GM19025 (cell line): ENCODE measurements around the gene ACOT6.
"Not testable (repeated sequence)": the region's sequence is repeated elsewhere in the genome, so short reads cannot be mapped to it uniquely, and the experiment has no call there.

Source experiments
- ATAC-seq: cut with Tn5 transposase; IDR thresholded peaks from one replicate; pipeline ENCODE4 v1.9.1; 2021; ENCODE audit warnings: mild to moderate bottlenecking, low read depth, moderate library complexity; ENCODE audit not compliant: unreplicated experiment

The ACOT6 gene

DNA sequence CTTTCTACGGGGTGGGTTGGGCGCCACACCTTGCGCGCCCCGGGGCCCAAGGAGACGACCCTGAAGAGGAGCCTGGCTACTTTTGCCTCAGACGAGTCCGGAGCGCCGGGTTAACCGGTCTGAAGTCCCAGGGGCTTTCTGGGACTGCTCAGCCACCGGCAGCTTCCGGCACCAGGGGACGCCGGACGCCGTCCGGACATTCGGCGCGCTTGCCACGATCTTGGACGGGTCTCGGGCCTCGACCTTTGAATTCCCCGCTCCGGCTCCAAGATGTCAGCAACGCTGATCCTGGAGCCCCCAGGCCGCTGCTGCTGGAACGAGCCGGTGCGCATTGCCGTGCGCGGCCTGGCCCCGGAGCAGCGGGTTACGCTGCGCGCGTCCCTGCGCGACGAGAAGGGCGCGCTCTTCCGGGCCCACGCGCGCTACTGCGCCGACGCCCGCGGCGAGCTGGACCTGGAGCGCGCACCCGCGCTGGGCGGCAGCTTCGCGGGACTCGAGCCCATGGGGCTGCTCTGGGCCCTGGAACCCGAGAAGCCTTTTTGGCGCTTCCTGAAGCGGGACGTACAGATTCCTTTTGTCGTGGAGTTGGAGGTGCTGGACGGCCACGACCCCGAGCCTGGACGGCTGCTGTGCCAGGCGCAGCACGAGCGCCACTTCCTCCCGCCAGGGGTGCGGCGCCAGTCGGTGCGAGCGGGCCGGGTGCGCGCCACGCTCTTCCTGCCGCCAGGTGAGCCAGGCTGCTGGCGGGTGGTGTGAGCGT is 20.4 kb upstream of the ACOT6 start, which contains the start of gene ACOT4:
TSS of gene ACOT4 (plus strand) at position 184 of the 760 bp plus-strand sequence. CDS start at position 271, 87 bp downstream.
- ATAC-seq, result no peak

DNA sequence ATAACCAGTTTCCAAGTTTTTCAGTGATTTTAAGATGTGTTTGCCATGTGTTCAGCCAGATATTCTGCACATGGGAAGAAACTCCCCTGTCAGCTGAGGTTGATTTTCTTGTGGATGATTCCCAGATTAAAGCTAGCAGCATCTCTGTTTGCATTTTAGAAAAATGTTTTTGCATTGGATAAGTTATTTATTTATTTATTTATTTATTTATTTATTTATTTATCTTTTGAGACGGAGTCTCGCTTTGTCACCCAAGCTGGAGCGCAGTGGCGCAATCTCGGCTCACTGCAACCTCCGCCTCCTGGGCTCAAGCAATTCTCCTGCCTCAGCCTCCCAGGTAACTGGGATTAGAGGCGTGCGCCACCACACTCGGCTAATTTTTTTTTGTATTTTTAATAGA is 17.8 kb upstream of the ACOT6 start:
- no peak for ATAC-seq

DNA sequence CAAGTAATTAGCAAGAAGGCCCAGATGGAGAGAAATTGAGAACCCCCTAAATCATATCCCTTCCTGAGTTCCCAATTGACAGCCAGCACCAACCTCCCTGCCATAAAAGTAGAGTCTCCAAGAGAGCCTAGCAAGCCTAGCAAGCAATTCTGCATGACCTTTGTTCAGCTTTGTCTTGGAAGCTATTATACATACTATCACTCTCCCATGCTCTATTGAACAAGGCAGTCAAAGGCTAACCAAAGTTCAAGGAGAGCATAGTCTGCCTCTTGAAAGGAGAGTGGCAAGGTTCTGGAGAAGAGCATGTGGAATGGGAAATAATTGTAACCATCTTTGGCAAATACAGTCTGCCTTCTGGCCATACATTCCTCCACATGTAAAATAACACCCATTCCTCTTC is 12.8 kb upstream of the ACOT6 start:
- ATAC-seq, result no peak

DNA sequence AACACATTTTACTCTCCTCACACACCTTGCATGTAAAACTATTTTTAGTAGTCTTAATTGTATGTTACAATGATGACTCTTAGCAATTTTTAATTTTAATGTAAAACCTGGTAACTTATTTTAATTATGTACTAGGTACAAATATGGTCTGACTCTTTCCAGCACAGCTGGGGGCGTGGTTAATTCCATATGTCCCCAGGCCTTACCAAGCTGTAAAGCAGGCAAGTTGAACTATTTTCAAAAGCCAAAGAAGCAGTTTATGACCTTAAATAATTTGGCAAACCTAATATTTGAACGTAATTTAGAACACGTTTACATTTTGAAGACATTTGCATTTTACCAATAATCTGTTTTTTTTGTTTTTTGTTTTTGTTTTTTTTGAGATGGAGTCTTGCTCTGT is 9.3 kb upstream of the ACOT6 start:
- ATAC-seq, result no peak

DNA sequence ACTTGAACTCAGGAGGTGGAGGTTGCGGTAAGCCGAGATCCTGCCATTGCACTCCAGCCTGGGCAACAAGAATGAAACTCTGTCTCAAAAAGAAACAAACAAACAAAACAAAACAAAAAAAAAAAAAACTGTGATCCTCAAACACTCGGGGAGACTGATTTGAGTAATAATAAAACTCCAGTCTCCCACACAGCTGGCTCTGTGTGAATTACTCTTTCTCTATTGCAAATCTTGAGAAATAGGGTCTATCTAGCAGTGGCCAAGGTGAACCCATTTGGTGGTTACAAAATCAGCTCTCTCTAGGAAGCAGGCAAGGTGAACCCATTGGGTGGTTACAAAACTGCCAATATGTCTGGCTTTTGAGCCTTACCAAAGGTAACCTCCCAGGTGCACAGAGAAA is 6.0 kb upstream of the ACOT6 start:
- no peak for ATAC-seq

DNA sequence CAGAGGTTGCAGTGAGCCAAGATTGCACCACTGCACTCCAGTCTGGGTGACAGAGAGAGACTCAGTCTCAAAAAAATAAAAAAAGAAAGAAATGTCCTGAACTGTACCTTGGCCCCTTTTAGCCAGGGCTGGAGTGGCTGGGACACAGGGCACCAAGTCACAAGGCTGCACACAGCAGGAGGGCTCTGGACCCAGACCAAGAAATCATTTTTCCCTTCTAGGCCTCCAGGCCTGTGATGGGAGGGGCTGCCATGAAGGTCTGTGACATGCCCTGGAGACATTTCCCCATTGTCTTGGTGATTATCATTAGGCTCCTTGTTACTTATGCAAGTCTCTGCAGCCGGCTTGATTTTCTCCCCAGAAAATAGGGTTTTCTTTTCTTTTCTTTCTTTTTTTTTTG is 5.1 kb upstream of the ACOT6 start:
- ATAC-seq, result no peak

DNA sequence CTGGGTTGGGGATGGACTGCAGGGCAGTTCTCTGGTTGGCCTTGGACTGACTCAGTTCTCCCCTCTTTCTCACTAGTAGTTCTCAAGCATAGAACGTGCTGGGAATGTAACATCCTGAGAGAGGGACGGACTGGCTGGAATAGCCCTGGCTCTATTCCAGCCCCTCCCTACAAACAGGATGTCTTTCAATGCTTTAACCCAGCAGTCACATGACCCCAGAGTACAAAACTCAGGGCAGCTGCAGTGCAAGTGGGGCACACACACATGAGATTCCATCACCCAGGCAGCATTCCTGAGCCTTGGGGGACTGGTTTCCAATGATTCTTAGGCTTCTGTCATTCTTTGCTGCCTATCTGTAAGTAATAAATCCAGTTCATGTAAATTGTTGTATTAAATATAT is 1.6 kb upstream of the ACOT6 start:
- ATAC-seq, result no peak

DNA sequence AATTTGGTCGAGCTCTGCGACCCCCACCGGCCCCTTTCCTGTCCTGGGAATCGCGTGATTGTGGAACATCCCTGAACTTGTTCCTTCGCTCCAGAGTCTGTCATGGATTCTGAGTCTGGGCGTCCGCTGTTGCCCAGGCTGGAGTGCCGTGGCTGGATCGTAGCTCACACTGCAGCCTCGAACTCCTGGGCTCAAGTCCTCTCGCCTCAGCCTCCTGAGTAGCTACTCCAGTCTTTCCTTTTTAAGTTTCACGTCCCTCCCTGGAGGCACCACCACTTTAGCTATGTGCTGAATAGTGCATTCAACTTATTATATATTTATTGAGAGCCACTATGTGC is 698 bp downstream of the ACOT6 start:
- ATAC-seq, result no peak

DNA sequence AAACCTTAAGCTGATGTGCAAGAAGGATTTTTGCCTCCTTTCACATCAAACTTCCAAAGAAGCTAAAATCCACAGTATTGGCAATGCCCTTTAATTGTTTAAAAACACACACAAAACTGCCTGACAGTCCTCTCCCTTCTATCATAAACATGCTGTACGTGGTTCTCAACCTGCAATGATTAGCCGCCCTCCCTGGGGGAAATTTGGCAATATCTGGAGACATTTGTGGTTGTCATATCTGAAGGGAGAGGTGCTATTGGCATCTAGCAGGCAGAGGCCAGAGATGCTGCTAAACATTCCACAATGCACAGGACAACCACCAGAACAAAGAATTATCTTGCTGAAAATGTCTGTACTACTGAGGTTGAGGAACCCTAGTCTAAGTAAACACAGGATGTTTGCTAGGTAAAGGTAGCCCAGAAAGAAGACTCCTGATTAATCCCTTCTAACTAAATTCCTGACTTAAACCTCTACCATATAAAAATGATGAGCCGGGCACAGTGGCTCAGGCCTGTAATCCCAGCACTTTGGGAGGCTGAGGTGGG is 1.2 kb downstream of the ACOT6 start:
- no peak for ATAC-seq

DNA sequence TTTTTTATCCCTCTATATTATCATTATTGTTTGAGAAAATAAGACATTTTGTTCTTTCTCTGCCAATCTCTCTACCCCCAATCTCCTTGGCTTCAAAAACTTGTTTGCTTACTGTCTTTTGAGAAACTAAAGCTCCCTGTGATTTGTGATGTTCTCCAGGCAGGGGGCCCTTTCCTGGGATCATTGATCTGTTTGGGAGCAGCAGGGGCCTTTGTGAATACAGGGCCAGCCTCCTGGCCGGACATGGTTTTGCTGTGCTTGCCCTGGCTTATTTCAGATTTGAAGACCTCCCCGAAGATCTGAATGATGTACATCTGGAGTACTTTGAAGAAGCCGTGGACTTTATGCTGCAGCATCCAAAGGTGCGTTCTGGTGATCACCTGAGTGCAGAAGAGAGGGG is 4.5 kb downstream of the ACOT6 start:
- no peak for ATAC-seq

DNA sequence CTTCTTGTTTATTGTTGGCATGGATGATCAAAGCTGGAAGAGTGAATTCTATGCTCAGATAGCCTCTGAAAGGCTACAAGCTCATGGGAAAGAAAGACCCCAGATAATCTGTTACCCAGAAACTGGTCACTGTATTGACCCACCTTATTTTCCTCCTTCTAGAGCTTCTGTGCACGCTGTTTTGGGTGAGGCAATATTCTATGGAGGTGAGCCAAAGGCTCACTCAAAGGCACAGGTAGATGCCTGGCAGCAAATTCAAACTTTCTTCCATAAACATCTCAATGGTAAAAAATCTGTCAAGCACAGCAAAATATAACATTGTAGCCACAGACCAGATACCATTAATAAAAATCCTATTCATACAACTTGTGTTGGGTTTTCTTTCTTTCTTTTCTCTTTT is 7.2 kb downstream of the ACOT6 start:
- no peak for ATAC-seq

DNA sequence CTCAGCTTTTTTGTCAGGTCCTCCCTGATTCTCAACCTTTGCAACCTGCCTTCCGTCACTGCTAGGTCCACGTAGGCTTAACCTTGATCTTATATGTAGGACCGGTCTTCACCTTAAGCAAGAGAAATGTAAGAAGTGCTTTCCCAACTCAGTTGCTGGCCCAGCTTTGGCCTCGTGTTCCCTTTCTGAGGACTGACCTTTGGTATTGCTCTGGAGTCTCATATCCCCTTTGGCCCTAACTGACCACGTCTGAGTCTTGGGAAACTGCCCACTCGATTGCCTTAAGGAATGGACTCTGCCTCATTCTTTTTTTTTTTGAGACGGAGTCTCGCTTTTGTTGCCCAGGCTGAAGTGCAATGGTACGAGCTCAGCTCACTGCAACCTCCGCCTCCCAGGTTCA is 8.0 kb downstream of the ACOT6 start:
- no peak for ATAC-seq

DNA sequence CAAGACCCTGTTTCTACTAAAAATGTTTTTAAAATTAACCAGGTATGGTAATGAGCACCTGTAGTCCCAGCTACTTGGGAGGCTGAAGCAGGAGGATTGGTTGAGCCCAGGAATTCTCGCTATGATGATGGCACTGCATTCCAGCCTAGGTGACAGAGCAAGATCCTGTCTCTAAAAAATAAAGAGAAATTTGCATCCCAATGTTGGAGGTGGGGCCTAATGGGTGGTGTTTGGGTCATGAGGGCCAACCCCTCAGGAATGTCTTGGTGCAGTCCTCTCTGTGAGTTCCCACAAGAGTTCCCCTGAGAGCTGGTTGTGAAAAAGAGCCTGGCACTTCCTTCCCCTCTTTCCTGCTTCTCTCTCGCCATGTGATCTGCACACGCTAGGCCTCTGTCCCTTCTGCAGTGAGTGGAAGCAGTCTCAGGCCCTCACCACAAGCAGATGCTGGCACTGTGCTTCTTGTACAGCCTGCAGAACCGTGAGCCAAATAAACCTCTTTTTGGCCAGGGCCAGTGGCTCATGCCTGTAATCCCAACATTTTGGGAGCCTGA is 11.3 kb downstream of the ACOT6 start:
- no peak for ATAC-seq

DNA sequence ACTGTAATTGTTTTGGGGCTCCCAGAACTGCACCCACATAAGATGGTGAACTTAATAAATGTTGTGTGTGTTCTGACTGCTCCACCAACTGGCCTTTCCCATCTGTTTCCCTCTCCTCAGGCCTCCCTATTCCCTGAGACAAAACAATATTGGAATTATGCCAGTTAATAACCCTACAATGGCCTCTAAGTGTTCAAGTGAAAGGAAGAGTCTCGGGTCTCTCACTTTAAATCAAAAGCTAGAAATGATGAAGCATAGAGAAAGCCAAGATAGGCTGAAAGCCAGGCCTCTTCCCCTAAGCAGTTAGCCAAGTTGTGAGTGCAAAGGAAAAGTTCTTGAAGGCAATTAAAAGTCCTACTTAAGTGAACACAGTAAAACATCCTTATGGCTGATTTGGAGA is 13.4 kb downstream of the ACOT6 start:
- no peak for ATAC-seq

DNA sequence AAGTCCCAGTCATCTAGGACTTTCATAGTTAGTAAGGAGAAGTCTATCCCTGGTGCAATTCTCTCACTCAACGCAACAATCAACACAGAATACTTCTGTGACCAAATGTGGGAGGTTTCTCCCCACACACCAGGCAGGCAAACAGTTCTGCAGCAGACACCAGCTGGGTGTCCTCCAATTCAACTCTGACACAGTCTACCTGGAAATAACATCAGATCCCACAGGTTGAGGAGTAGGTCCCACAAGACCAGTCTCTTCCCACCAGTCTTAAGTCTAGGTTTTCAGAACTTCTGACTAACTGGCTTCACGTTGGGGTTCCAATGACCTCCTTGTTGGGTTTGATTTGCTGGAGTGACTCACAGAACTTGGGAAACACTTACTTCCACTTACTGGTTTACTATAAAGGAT is 14.8 kb downstream of the ACOT6 start:
- no peak for ATAC-seq

DNA sequence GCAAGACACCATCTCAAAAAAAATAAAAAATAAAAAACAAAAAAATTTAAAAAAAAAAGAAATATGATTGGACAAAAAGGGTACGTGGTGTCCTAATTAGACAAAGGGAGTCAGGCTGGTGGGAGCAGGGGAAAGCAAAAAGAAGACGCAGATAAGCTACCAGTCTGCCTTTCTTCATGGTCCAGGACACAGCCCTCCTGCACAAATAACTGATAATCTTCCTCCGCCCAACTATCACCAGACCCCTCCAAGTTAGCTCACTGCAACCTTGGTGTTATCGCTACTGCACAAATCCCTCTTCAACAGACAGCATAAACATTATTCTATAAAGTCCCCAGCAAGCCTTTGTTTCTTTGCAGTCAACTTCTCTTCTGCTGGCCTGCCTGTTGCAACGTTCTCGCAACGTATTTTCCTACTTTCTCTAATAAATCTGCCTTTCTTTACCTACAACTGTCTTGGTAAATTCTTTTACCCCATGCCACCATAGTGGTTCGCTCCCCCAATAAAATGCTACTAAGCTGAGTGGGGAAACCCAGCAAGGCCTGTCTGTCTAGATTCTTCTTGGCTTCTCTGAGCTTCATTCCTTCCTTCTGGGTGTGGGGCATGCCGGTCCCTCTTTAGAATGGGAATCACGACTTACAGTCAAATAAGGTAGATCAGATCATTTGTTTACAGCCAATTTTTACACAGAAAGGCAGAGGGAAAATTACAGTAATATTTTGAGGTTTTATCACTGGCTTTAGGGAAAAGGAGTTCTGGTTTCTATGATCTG is 17.9 kb downstream of the ACOT6 start:
- ATAC-seq, result no peak

DNA sequence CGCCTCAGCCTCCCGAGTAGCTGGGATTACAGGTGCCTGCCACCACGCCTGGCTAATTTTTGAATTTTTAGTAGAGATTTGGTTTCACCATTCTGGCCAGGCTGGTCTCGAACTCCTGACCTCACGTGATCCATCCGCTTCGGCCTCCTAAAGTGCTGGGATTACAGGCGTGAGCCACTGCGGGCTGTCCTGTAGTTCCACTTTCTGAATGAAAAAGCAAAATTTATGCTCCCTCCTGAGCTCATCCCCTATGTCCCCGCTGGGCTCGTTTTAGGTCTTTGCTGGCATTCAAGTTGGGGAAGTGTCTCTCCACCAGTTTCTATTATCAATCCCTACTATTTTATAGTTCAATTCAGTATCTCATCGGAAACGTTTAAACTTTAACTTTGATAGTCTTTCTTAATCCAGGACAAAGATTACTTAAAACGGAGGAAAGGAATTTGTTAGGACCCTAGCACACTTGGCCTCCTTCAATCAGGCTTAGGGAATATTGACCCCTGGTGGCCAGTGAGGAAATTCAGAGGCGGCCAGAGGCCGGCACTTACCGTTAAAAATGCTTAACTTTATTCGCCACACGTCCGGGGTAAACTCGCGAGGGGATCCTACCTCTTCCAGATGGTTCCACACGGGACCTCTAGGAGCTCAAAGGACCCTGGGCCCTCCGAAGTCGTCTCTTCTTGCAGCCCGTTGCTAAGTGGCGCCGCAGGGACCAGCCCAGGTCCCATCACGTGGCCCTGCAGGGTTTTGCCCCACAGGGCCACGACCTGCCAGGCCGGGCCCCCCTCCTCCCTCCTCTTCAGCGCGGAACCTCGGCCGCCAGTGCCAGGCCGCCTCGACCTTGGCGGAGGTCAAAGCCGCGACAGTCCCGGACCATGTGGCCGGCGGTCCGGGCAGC is 21.0 kb downstream of the ACOT6 start:
- ATAC-seq, result peak; percentile 65

DNA sequence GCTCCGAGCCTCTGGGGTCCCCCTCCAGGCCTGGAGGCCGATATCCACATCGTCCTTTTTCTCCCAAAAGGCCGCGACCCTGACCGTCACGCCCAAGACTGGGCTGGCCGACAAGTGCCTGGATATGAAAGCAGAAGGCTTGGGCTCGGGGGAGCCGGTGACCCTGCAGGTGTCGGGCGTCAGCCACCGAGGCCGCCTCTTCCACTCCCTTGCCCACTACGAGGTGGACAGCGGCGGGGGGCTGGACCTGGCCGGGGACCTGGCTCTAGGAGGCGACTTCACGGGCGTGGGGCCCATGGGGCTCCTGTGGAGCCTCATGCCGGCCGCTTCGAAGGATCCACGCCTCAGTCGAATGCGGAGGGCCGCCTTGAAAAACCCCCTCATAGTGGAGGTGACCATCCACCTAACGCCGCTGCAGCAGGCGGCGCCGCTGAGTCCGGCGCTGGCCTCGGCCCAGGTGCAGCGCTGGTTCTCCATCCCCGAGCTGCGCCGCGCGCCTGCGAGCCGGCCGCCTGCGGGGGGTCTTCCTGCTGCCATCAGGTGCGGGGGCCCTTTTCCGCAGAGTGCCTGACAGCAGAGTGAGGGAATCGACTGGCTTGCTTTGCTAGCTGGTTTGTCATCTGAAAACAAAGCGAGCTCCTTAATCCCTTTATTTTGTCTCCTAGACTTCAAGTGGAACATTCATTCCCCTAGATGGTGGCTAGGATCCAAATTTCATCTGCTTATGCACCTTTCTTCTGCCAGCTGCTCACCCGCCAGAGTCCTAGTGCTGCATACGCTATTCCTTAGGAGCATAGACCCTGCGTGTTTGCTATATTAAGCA is 21.9 kb downstream of the ACOT6 start:
- peak; percentile 18 for ATAC-seq

DNA sequence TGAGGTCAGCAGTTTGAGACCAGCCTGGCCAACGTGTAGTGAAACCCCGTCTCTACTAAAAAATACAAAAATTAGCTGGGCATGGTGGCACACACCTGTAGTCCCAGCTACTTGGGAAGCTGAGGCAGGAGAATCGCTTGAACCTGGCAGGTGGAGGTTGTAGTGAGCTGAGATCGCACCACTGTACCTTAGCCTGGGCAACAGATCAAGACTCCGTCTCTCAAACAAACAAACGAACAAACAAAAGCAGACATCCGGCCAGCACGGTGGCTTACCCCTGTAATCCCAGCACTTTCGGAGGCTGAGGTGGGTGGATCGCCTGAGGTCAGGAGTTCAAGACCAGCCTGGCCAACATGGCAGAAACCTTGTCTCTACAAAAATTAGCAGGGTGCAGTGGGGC is 24.0 kb downstream of the ACOT6 start:
- ATAC-seq, result not testable (repeated sequence)

DNA sequence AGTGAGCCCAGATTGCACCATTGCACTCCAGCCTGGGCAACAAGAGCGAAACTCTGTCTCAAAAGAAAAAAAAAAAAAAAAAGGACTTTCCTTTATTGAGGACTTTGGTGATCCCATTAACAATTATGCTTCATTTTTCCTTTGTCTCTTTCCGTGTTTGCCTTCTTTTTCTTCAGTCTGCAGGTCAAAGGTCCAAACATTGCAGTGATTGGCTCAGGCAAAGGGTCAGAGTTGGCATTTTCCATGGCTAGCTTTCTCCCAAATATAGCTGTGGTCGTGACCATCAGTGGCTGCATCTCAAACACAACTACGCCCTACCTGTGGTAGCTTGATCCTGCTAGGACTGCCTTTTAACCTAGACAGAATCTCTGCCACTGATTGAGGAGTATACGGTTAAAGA is 25.5 kb downstream of the ACOT6 start:
- no peak for ATAC-seq
